GM13976 (cell line): ENCODE data around the gene SOX6.

ENCODE experiments used
- DNase-seq: peaks from one replicate; pipeline ENCODE4 v3.0.0; 2012; ENCODE audit warnings: low spot score
- in situ Hi-C: fragments of 300-500 bp; cut with MboI; formaldehyde crosslinking; loops from one replicate; pipeline ENCODE4 v1.12.0; 2022; ENCODE audit warnings: low sequenced_read_pairs, mixed read lengths, inconsistent platforms; ENCODE audit not compliant: unreplicated experiment
- TF ChIP-seq, protein P1 (sequence below): IDR thresholded peaks from 2 replicates; pipeline ENCODE4 v1.5.1; 2012; ENCODE audit warnings: borderline replicate concordance, mild to moderate bottlenecking; ENCODE audit not compliant: insufficient read depth; ENCODE audit errors: extremely low read depth, missing control alignments, control extremely low read depth

Gene SOX6

GRCh38 chr11:16049611-16050010 lies 306.7 kb downstream of the SOX6 start:
- in situ Hi-C loops, result no loop called here
- no peak for DNase-seq
- TF ChIP-seq, protein P1, sequence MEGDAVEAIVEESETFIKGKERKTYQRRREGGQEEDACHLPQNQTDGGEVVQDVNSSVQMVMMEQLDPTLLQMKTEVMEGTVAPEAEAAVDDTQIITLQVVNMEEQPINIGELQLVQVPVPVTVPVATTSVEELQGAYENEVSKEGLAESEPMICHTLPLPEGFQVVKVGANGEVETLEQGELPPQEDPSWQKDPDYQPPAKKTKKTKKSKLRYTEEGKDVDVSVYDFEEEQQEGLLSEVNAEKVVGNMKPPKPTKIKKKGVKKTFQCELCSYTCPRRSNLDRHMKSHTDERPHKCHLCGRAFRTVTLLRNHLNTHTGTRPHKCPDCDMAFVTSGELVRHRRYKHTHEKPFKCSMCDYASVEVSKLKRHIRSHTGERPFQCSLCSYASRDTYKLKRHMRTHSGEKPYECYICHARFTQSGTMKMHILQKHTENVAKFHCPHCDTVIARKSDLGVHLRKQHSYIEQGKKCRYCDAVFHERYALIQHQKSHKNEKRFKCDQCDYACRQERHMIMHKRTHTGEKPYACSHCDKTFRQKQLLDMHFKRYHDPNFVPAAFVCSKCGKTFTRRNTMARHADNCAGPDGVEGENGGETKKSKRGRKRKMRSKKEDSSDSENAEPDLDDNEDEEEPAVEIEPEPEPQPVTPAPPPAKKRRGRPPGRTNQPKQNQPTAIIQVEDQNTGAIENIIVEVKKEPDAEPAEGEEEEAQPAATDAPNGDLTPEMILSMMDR, result no peak

GRCh38 chr11:16047073-16047472 lies 309.3 kb downstream of the SOX6 start:
- no peak for DNase-seq
- in situ Hi-C loops, result no loop called here
- TF ChIP-seq, protein P1, result no peak

GRCh38 chr11:16043617-16044016 lies 312.7 kb downstream of the SOX6 start:
- TF ChIP-seq, protein P1, result no peak
- no peak for DNase-seq
- in situ Hi-C loops, result no loop called here

DNA sequence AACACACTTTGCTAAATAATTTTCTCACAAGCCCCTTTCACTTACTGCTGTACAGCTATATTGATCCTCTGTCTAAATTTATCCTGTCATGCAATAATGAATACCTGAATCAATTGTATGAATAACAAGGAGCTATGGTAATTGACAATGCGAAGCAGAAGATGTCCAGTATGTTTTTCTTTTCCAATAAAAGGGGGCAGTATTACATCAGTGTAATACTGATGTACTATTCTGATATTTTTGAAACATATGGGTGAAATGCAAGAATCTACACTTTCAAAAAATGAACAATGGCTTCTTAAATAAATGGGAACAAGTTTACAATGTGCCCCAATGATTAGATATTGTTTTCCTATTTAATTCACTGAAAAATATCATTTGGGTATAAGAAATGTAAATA lies 315.1 kb downstream of the SOX6 start:
- in situ Hi-C loops, result no loop called here
- TF ChIP-seq, protein P1, result no peak
- no peak for DNase-seq

- TF ChIP-seq, protein P1, result no peak
- no peak for DNase-seq
- in situ Hi-C loops, result no loop called here
Observed at GRCh38 chr11:16040151-16040550, 316.2 kb downstream of the SOX6 start.

GRCh38 chr11:16037179-16037578 lies 319.2 kb downstream of the SOX6 start:
- DNase-seq, result no peak
- TF ChIP-seq, protein P1, result no peak
- in situ Hi-C loops, result no loop called here

GRCh38 chr11:16036218-16036617 lies 320.1 kb downstream of the SOX6 start:
- in situ Hi-C loops, result no loop called here
- no peak for DNase-seq
- TF ChIP-seq, protein P1, result no peak
